ENCODE data around the gene MACROD2. TPM values are rescaled to one million over a fixed set of nuclear protein-coding genes. Genes with fewer than 3 reads are reported as not detected.

MACROD2 gene
- total RNA-seq, 1 donor from 2014 or later = 1.6 TPM

- Histone ChIP-seq H3K27me3 (ENCODE audit: control insufficient read depth, insufficient read depth, low read length) (no peaks in the 10 kb centered on the region), H3K4me3 (ENCODE audit: low read depth, low read length) (no peak overlapping the region), H3K36me3 (ENCODE audit: control insufficient read depth, insufficient read depth, low read length) (no peaks in the 10 kb centered on the region)
- DNase-seq (ENCODE audit: low read depth) (no peak), FAIRE-seq (no peak)
- no peak for TF ChIP-seq CTCF (IDR thresholded peaks at IDR 0.05; ENCODE audit: insufficient read depth, low read length, severe bottlenecking)
Measured at GRCh38 chr20:15179781-15180180, 1184.5 kb downstream of the MACROD2 start.

- peak; percentile 31 for DNase-seq (ENCODE audit: low read depth)
- no peak for TF ChIP-seq CTCF (IDR thresholded peaks at IDR 0.05; ENCODE audit: insufficient read depth, low read length, severe bottlenecking)
- FAIRE-seq = no peak
- no peaks in the 10 kb centered on the region for H3K27me3 ChIP-seq (ENCODE audit: control insufficient read depth, insufficient read depth, low read length)
- no peaks in the 10 kb centered on the region for H3K36me3 ChIP-seq (ENCODE audit: control insufficient read depth, insufficient read depth, low read length)
- H3K4me3 ChIP-seq (ENCODE audit: low read depth, low read length) = no peak overlapping the region
Measured at GRCh38 chr20:15185322-15185721, 1190.0 kb downstream of the MACROD2 start.

- H3K36me3 ChIP-seq (ENCODE audit: control insufficient read depth, insufficient read depth, low read length) = no peaks in the 10 kb centered on the region
- H3K4me3 ChIP-seq (ENCODE audit: low read depth, low read length) = no peak overlapping the region
- TF ChIP-seq CTCF (IDR thresholded peaks at IDR 0.05; ENCODE audit: insufficient read depth, low read length, severe bottlenecking) = no peak
- no peak for FAIRE-seq
- no peaks in the 10 kb centered on the region for H3K27me3 ChIP-seq (ENCODE audit: control insufficient read depth, insufficient read depth, low read length)
- no peak for DNase-seq (ENCODE audit: low read depth)
Measured at GRCh38 chr20:15185913-15186312, 1190.6 kb downstream of the MACROD2 start.

- no peak for FAIRE-seq
- no peak for DNase-seq (ENCODE audit: low read depth)
- Histone ChIP-seq H3K36me3 (ENCODE audit: control insufficient read depth, insufficient read depth, low read length) (no peaks in the 10 kb centered on the region), H3K27me3 (ENCODE audit: control insufficient read depth, insufficient read depth, low read length) (no peaks in the 10 kb centered on the region), H3K4me3 (ENCODE audit: low read depth, low read length) (no peak overlapping the region)
- no peak for TF ChIP-seq CTCF (IDR thresholded peaks at IDR 0.05; ENCODE audit: insufficient read depth, low read length, severe bottlenecking)
Measured at GRCh38 chr20:15187612-15188011, 1192.3 kb downstream of the MACROD2 start.

GRCh38 chr20:15188415-15188814, 1193.1 kb downstream of the MACROD2 start:
- peak; percentile 28 for DNase-seq (ENCODE audit: low read depth)
- H3K27me3 ChIP-seq (ENCODE audit: control insufficient read depth, insufficient read depth, low read length) = no peaks in the 10 kb centered on the region
- FAIRE-seq = no peak
- H3K4me3 ChIP-seq (ENCODE audit: low read depth, low read length) = no peak overlapping the region
- no peaks in the 10 kb centered on the region for H3K36me3 ChIP-seq (ENCODE audit: control insufficient read depth, insufficient read depth, low read length)
- TF ChIP-seq CTCF (IDR thresholded peaks at IDR 0.05; ENCODE audit: insufficient read depth, low read length, severe bottlenecking) = no peak

GRCh38 chr20:15191082-15191723, 1195.9 kb downstream of the MACROD2 start:
- no peak for FAIRE-seq
- Histone ChIP-seq H3K36me3 (ENCODE audit: control insufficient read depth, insufficient read depth, low read length) (no peaks in the 10 kb centered on the region), H3K4me3 (ENCODE audit: low read depth, low read length) (no peak overlapping the region), H3K27me3 (ENCODE audit: control insufficient read depth, insufficient read depth, low read length) (no peaks in the 10 kb centered on the region)
- no peak for TF ChIP-seq CTCF (IDR thresholded peaks at IDR 0.05; ENCODE audit: insufficient read depth, low read length, severe bottlenecking)
- DNase-seq (ENCODE audit: low read depth) = no peak

All from bronchial epithelial cell (primary cell).